GM23338 (cell line): Measurements from ENCODE around the gene ME3.

ENCODE experiments used
- CREB1 ChIP-seq: fragments of 250-450 bp; sonication (Bioruptor Pico); IDR thresholded peaks from 2 replicates; pipeline ENCODE4 v1.5.0; 2020; ENCODE audit warnings: low read depth, mild to moderate bottlenecking, moderate library complexity
- EZH2 ChIP-seq: fragments of 200-600 bp; sonication (generic); IDR thresholded peaks from one replicate; pipeline ENCODE4 v1.8.0; 2017; ENCODE audit warnings: antibody characterized with exemption, mild to moderate bottlenecking, low read depth; ENCODE audit not compliant: unreplicated experiment
- POLR2AphosphoS5 ChIP-seq: IDR thresholded peaks from 2 replicates; pipeline ENCODE4 v1.6.1; 2016; ENCODE audit warnings: antibody characterized with exemption, low read depth
- ZNF114 ChIP-seq: fragments of 250-450 bp; sonication (Bioruptor Pico); IDR thresholded peaks from 2 replicates; pipeline ENCODE4 v1.5.0; 2020; ENCODE audit warnings: mild to moderate bottlenecking, moderate library complexity
- TF ChIP-seq, protein P1 (sequence below), 2 experiments: fragments of 200-600 bp in 1 of 2; sonication (generic) in 1 of 2; conservative IDR thresholded peaks; 2 replicates each; pipeline versions ENCODE4 v1.5.1 to v1.6.1; 2016 to 2017; ENCODE audit warnings: antibody characterized with exemption in 2 of 2, low read depth in 2 of 2, mild to moderate bottlenecking in 2 of 2, moderate library complexity in 1 of 2

DNA sequence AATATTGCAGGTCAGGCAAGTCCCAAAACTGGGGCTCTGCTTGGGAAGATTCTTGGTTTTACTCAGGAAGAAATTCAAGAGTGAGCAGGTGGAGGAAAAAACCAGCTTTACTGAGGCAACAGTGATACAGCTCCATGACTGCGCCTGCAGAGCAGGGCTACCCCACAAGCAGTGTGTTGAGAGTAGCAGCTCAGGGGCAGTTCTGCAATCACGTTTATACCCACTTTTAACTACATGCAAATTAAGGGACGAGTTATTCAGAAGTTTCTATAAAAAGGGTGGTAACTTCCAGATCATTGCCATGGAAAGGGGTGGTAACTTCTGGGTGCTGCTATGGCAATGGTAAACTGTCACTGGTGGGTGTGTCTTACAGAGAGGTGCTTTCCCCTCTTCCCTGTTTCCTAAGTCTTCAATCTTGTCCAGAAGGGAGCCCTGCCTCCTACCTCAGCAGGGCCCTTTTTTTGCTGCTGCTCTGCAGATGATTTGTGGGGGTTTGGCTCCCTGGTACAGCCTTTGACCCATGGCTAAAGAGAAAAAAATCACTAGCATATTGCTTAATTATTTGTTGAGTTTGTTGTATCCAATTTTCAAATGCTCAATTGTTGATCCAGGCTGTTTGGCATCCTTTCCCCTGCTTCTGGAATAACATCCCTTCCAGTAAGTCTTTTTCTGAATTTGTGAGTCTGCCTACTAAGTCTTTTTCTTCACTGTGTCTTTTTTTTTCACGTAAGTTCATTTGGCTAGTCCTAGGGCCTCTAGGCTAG is 30.0 kb upstream of the ME3 start:
- TF ChIP-seq, protein P1, sequence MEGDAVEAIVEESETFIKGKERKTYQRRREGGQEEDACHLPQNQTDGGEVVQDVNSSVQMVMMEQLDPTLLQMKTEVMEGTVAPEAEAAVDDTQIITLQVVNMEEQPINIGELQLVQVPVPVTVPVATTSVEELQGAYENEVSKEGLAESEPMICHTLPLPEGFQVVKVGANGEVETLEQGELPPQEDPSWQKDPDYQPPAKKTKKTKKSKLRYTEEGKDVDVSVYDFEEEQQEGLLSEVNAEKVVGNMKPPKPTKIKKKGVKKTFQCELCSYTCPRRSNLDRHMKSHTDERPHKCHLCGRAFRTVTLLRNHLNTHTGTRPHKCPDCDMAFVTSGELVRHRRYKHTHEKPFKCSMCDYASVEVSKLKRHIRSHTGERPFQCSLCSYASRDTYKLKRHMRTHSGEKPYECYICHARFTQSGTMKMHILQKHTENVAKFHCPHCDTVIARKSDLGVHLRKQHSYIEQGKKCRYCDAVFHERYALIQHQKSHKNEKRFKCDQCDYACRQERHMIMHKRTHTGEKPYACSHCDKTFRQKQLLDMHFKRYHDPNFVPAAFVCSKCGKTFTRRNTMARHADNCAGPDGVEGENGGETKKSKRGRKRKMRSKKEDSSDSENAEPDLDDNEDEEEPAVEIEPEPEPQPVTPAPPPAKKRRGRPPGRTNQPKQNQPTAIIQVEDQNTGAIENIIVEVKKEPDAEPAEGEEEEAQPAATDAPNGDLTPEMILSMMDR (conservative IDR thresholded peaks at IDR 0.05; ENCODE audit: low read depth in 2 of 2): no peak
- TF ChIP-seq ZNF114 (no peak), POLR2AphosphoS5 (no peak), CREB1 (CRISPR knock-in tag) (no peak), EZH2 (no peak)
